Adipocyte (in vitro differentiated cells): ENCODE results near the gene SMARCC2.
"Not testable (repeated sequence)": the region's sequence is repeated elsewhere in the genome, so short reads cannot be mapped to it uniquely, and the experiment has no call there.

Experiments
- DNase-seq: peaks from one replicate; pipeline ENCODE4 v3.0.0-alpha.2; 2015; ENCODE audit warnings: low read depth
- H3K27me3 ChIP-seq: replicated peaks from 2 replicates; pipeline ENCODE4 v1.7.0; 2013; ENCODE audit warnings: mild to moderate bottlenecking, low read length, moderate library complexity; ENCODE audit not compliant: control insufficient read depth, insufficient read depth
- H3K36me3 ChIP-seq: 2 replicates; pipeline ENCODE4 v1.7.0; 2013; ENCODE audit warnings: low read length, mild to moderate bottlenecking, moderate library complexity; ENCODE audit not compliant: control insufficient read depth, insufficient read depth, severe bottlenecking
- H3K4me1 ChIP-seq: 2 replicates; pipeline ENCODE4 v1.7.0; 2013; ENCODE audit warnings: mild to moderate bottlenecking, low read length, moderate library complexity; ENCODE audit not compliant: control insufficient read depth, insufficient read depth
- H3K4me3 ChIP-seq: 2 replicates; pipeline ENCODE4 v1.7.0; 2013; ENCODE audit warnings: mild to moderate bottlenecking, low read length, moderate library complexity
- H3K9ac ChIP-seq: 2 replicates; pipeline ENCODE4 v1.7.0; 2013; ENCODE audit warnings: mild to moderate bottlenecking, low read length, moderate library complexity
- H3K9me3 ChIP-seq: 2 replicates; pipeline ENCODE4 v1.7.0; 2013; ENCODE audit warnings: mild to moderate bottlenecking, low read length, moderate library complexity; ENCODE audit not compliant: control insufficient read depth

SMARCC2 gene

GRCh38 chr12:56117778-56118687 is 71.2 kb downstream of the SMARCC2 start, which contains the start of gene ZC3H10:
TSS of gene ZC3H10 (plus strand) at chr12:56118266. CDS start at chr12:56120563, 2,297 bp downstream.
- peaks cover 32% of the 10 kb centered on the region for H3K36me3 ChIP-seq
- H3K27me3 ChIP-seq, result no peaks in the 10 kb centered on the region
- peak within 1 kb of the TSS; percentile 97 for H3K9ac ChIP-seq
- H3K4me1 ChIP-seq, result peaks cover 27% of the 10 kb centered on the region
- peak; percentile 99 for DNase-seq
- H3K9me3 ChIP-seq, result no peaks in the 10 kb centered on the region
- H3K4me3 ChIP-seq, result peak within 1 kb of the TSS; percentile 94

- peak overlapping the region; percentile 94 for H3K4me3 ChIP-seq
- peaks cover 38% of the 10 kb centered on the region for H3K36me3 ChIP-seq
- peak overlapping the region; percentile 97 for H3K9ac ChIP-seq
- not testable (repeated sequence) for H3K9me3 ChIP-seq, DNase-seq, H3K27me3 ChIP-seq
- H3K4me1 ChIP-seq, result peaks cover 21% of the 10 kb centered on the region
These were observed 72.1 kb downstream of the SMARCC2 start for GRCh38 chr12:56117082-56117706.

- H3K36me3 ChIP-seq, result peaks cover 41% of the 10 kb centered on the region
- peak within 1 kb of the TSS; percentile 94 for H3K4me3 ChIP-seq
- H3K4me1 ChIP-seq, result peaks cover 21% of the 10 kb centered on the region
- peak; percentile 98 for DNase-seq
- H3K27me3 ChIP-seq, result no peaks in the 10 kb centered on the region
- peak within 1 kb of the TSS; percentile 97 for H3K9ac ChIP-seq
- H3K9me3 ChIP-seq, result no peaks in the 10 kb centered on the region
These were observed 72.8 kb downstream of the SMARCC2 start, which contains the start of gene RPL41 for GRCh38 chr12:56116267-56117081. TSS of gene RPL41 (plus strand) at chr12:56116633.

- H3K9me3 ChIP-seq, result no peaks in the 10 kb centered on the region
- H3K4me1 ChIP-seq, result peaks cover 21% of the 10 kb centered on the region
- peak overlapping the region; percentile 97 for H3K9ac ChIP-seq
- no peaks in the 10 kb centered on the region for H3K27me3 ChIP-seq
- H3K36me3 ChIP-seq, result peaks cover 41% of the 10 kb centered on the region
- peak overlapping the region; percentile 94 for H3K4me3 ChIP-seq
- peak; percentile 57 for DNase-seq
These were observed 74.0 kb downstream of the SMARCC2 start for GRCh38 chr12:56115329-56115728.

GRCh38 chr12:56114084-56114483 is 75.2 kb downstream of the SMARCC2 start:
- DNase-seq, result no peak
- Histone ChIP-seq H3K9me3 (no peaks in the 10 kb centered on the region), H3K4me3 (no peak overlapping the region), H3K27me3 (no peaks in the 10 kb centered on the region), H3K4me1 (peaks cover 9% of the 10 kb centered on the region), H3K36me3 (peaks cover 51% of the 10 kb centered on the region), H3K9ac (no peak overlapping the region)
